B cell (primary cell): ENCODE results near the gene ADAMTS2. TPM values are rescaled to one million over a fixed set of nuclear protein-coding genes. Genes with fewer than 3 reads are reported as not detected.

Source experiments
- ATAC-seq: fragments of 200-7000 bp; cut with Tn5 transposase; one replicate; pipeline ENCODE4 v1.10.0; 2021; ENCODE audit warnings: low read depth, mild to moderate bottlenecking, moderate number of reproducible peaks, moderate library complexity
- CTCF ChIA-PET: fragments of 350-600 bp; sonication (Branson Sonifier 250); formaldehyde crosslinking; loops from one replicate; lab custom pipeline; 2021; ENCODE audit warnings: antibody characterized with exemption, inconsistent platforms; lab: Charles Lee
- POLR2A ChIA-PET: fragments of 350-600 bp; sonication (Branson Sonifier 250); formaldehyde crosslinking; loops from one replicate; lab custom pipeline; 2021; ENCODE audit warnings: antibody characterized with exemption; lab: Charles Lee
- DNase-seq: peaks from one replicate; pipeline ENCODE4 v3.0.0; 2013
- H2AFZ ChIP-seq: 2 replicates; pipeline ENCODE4 v1.6.1; 2012; ENCODE audit warnings: mild to moderate bottlenecking, low read depth, low read length; ENCODE audit not compliant: insufficient read depth, poor library complexity, severe bottlenecking
- H3K27ac ChIP-seq, 2 donors: 1 replicate in 1 of 2; 2 replicates in 1 of 2; pipeline ENCODE4 v1.5.1; 2012 to 2013; ENCODE audit warnings: low read length in 2 of 2, mild to moderate bottlenecking in 2 of 2, moderate library complexity in 1 of 2
- H3K27me3 ChIP-seq, 4 experiments: fragments of 200-600 bp in 1 of 4; sonication (generic) in 1 of 4; replicated peaks in 1 of 4; 1 replicate in 2 of 4; 2 replicates in 2 of 4; pipeline versions ENCODE4 v1.6.1 to v1.7.0; 2013 to 2016; ENCODE audit warnings: low read length in 3 of 4, mild to moderate bottlenecking in 2 of 4, mixed read lengths in 1 of 4, moderate library complexity in 1 of 4; ENCODE audit not compliant: insufficient read depth in 4 of 4, control insufficient read depth in 3 of 4; ENCODE audit errors: control extremely low read depth in 1 of 4
- H3K36me3 ChIP-seq, 2 experiments: replicated peaks in 1 of 2; 1 replicate in 1 of 2; 2 replicates in 1 of 2; pipeline versions ENCODE4 v1.6.1 to v1.7.1; 2013; ENCODE audit warnings: low read length in 1 of 2; ENCODE audit not compliant: insufficient read depth in 2 of 2, control insufficient read depth in 1 of 2; ENCODE audit errors: control extremely low read depth in 1 of 2, extremely low read depth in 1 of 2
- H3K4me1 ChIP-seq, 2 donors: fragments of 200-600 bp in 1 of 2; sonication (generic) in 1 of 2; 1 replicate in 1 of 2; 2 replicates in 1 of 2; pipeline versions ENCODE4 v1.5.1 to v1.6.1; 2013 to 2017; ENCODE audit warnings: low read length in 2 of 2; ENCODE audit not compliant: control insufficient read depth in 2 of 2, insufficient read depth in 2 of 2
- H3K4me2 ChIP-seq: replicated peaks from 2 replicates; pipeline ENCODE3; 2012; ENCODE audit warnings: mild to moderate bottlenecking, low read depth, low read length; ENCODE audit not compliant: poor library complexity, severe bottlenecking
- H3K4me3 ChIP-seq, 5 experiments: fragments of 200-600 bp in 1 of 5; sonication (generic) in 1 of 5; 1 replicate in 3 of 5; 2 replicates in 2 of 5; pipeline versions ENCODE4 v1.5.1 to v1.7.0; 2011 to 2016; ENCODE audit warnings: low read length in 4 of 5, mild to moderate bottlenecking in 4 of 5, low read depth in 2 of 5, control low read depth in 1 of 5, moderate library complexity in 1 of 5; ENCODE audit not compliant: insufficient read depth in 1 of 5; ENCODE audit errors: control extremely low read depth in 1 of 5, extremely low read depth in 1 of 5
- H3K79me2 ChIP-seq: fragments of 200-600 bp; sonication (generic); one replicate; pipeline ENCODE4 v1.6.0; 2016; ENCODE audit warnings: low read length; ENCODE audit not compliant: control insufficient read depth, insufficient read depth
- H3K9ac ChIP-seq: fragments of 200-600 bp; sonication (generic); 2 replicates; pipeline ENCODE4 v1.6.1; 2017; ENCODE audit warnings: mild to moderate bottlenecking, low read length, moderate library complexity
- H3K9me3 ChIP-seq, 3 donors: one replicate each; pipeline versions ENCODE4 v1.6.1 to v1.7.1; 2013; ENCODE audit warnings: low read length in 2 of 3; ENCODE audit not compliant: control insufficient read depth in 2 of 3, insufficient read depth in 1 of 3; ENCODE audit errors: control extremely low read depth in 1 of 3
- H4K20me1 ChIP-seq: 2 replicates; pipeline ENCODE4 v1.6.0; 2012; ENCODE audit warnings: mild to moderate bottlenecking, low read length; ENCODE audit not compliant: insufficient read depth, control insufficient read depth, poor library complexity, severe bottlenecking
- H3K27ac Mint-ChIP-seq: one replicate; pipeline ENCODE4 v1.8.0; 2021; ENCODE audit warnings: mixed read lengths
- H3K27me3 Mint-ChIP-seq: one replicate; pipeline ENCODE4 v1.8.0; 2021; ENCODE audit warnings: mixed read lengths
- H3K4me1 Mint-ChIP-seq: one replicate; pipeline ENCODE4 v1.8.0; 2021; ENCODE audit warnings: mixed read lengths
- H3K4me3 Mint-ChIP-seq: one replicate; pipeline ENCODE4 v1.8.0; 2021; ENCODE audit warnings: mixed read lengths
- H3K9me3 Mint-ChIP-seq: one replicate; pipeline ENCODE4 v1.8.0; 2022; ENCODE audit warnings: mixed read lengths; ENCODE audit not compliant: insufficient read depth
- CTCF ChIP-seq: fragments of 200-600 bp; IDR thresholded peaks from one replicate; pipeline ENCODE4 v1.8.0; 2022; ENCODE audit warnings: antibody characterized with exemption, mild to moderate bottlenecking
- EZH2 ChIP-seq: IDR thresholded peaks from 2 replicates; pipeline ENCODE4 v1.6.1; 2012; ENCODE audit warnings: borderline replicate concordance, low read depth, mild to moderate bottlenecking, moderate library complexity, low read length; ENCODE audit not compliant: insufficient read depth, poor library complexity, severe bottlenecking
- WGBS: methylation state at CpG from one replicate; pipeline ENCODE4 v1.1.5; 2013; ENCODE audit warnings: missing lambda C conversion rate; ENCODE audit not compliant: insufficient coverage; 5-methylcytosine and 5-hydroxymethylcytosine counted together
- intact Hi-C: fragments of 100-400 bp; cut with micrococcal nuclease; formaldehyde crosslinking; loops from one replicate; pipeline ENCODE4 v1.10.0; 2022
- polyA plus RNA-seq: library from polyadenylated mRNA; depleted of rRNA; stranded (reverse); fragments of >200 nt; gene quantifications from 2 replicates; pipeline ENCODE4 v1.2.3, GENCODE V29; 2012
- total RNA-seq, 2 donors: library from RNA; stranded (reverse); fragments of 120-200 nt in 1 of 2; gene quantifications; 1 replicate in 1 of 2; 2 replicates in 1 of 2; pipeline versions ENCODE4 v1.2.3 to v1.2.4, GENCODE V29; 2013 to 2022

Gene ADAMTS2
- total and polyA plus RNA-seq, 2 donors (not counting 1 experiment from before 2014, with no cell fraction given): not detected

DNA sequence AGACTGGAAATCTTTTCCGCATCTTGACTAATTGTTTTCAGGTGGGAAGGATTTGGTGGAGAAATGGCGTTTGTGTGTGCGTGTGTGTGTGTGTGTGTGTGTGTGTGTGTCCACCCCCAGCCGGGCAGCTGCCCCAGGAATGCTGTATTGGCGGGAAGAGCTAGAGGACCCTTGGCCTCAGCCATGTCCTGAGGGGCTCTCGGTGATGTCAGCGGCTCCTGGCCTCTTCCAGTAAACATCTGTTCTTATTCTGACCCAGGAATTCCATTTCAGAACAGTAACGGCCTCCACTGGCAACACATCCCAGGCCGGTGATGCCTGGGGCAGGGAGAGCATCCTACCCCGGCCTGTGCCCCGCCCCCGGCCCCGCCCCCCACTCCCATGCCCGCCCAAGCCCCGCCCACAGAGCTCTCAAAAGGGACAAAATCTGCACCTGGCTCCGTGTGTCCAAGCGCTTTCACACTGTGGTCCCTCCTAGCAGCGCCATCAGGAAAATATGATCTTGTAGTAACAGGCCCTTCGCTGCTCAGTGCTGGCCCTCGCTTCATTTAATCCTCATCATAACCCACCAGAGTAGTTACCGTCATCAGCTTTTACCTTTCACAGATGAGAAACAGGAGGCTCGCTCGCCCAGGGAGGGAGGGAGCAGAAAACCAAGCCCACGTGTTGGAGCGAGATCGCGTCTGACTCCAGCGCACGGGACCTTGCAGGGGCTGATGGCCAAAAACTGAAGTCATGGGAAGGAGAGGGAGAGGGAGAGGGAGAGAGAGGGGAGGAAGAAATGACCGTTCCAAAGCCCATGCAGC, 18.9 kb downstream of the ADAMTS2 start:
- Mint-ChIP-seq H3K27ac (no peak overlapping the region), H3K27me3 (peaks cover 7% of the 10 kb centered on the region), H3K9me3 (no peaks in the 10 kb centered on the region), H3K4me3 (no peak overlapping the region), H3K4me1 (no peaks in the 10 kb centered on the region)
- H3K4me3 ChIP-seq: no peak overlapping the region
- H3K4me2 ChIP-seq: no peak overlapping the region
- ATAC-seq: no peak
- no peak overlapping the region for H3K27ac ChIP-seq
- H3K36me3 ChIP-seq: no peaks in the 10 kb centered on the region
- no peaks in the 10 kb centered on the region for H3K27me3 ChIP-seq
- ChIA-PET POLR2A (no interaction called here), CTCF (no interaction called here)
- H2AFZ ChIP-seq: no peak overlapping the region
- DNase-seq: no peak
- 85% methylated on average over 12 of the region's 30 CpGs for WGBS
- H4K20me1 ChIP-seq: no peaks in the 10 kb centered on the region
- H3K79me2 ChIP-seq: no peaks in the 10 kb centered on the region
- no peak overlapping the region for H3K9ac ChIP-seq
- no peak for TF ChIP-seq EZH2
- TF ChIP-seq CTCF: no peak
- H3K4me1 ChIP-seq: no peaks in the 10 kb centered on the region
- intact Hi-C loops: no loop called here
- H3K9me3 ChIP-seq: no peaks in the 10 kb centered on the region

DNA sequence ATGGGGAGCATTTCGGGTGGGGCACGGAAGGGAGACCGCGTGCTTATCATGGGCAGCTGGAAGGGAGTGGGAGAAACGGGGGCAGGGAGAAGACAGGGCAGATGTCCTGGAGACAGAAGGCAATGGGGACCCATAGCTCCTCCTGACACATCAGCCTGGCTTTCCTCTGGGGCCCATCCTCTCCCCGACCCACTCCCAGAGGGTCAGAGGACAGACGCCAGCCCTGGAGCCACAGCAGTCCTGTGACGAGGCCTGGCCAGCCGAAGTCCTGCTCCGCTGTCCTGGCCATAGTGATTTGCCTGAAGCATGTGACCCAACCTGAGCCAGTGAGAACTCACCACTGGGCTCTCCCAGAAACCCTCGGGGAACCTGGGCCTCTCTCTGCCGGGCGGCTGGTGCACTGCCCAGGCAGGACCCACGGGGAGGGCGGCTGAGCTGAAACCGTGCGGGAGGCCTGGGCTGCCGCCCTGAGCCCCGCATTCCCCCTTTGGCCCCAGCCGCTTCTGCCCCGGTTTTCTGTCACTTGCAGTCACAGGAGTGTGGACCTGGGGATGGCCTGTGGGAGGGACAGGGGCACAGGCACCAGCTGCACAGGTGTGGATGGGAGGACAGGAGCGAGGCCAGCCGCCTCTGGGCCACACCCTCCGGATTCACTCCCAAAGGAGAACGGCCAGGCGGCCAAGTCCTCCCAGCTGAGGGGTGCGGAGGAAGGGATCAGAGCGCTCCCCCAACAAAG, 19.8 kb downstream of the ADAMTS2 start:
- H3K36me3 ChIP-seq: no peaks in the 10 kb centered on the region
- H3K4me3 ChIP-seq: no peak overlapping the region
- H3K27me3 ChIP-seq: no peaks in the 10 kb centered on the region
- no peak for DNase-seq
- ATAC-seq: no peak
- 93% methylated on average over 24 of the region's 28 CpGs for WGBS
- CTCF ChIA-PET: no interaction called here
- peaks cover 7% of the 10 kb centered on the region for H3K27me3 Mint-ChIP-seq
- no peaks in the 10 kb centered on the region for H3K9me3 ChIP-seq
- no peaks in the 10 kb centered on the region for H3K4me1 Mint-ChIP-seq
- TF ChIP-seq CTCF (no peak), EZH2 (no peak)
- H3K27ac ChIP-seq: no peak overlapping the region
- no peaks in the 10 kb centered on the region for H4K20me1 ChIP-seq
- no peaks in the 10 kb centered on the region for H3K9me3 Mint-ChIP-seq
- POLR2A ChIA-PET: no interaction called here
- intact Hi-C loops: no loop called here
- no peaks in the 10 kb centered on the region for H3K79me2 ChIP-seq
- H3K4me2 ChIP-seq: no peak overlapping the region
- H3K27ac Mint-ChIP-seq: no peak overlapping the region
- H3K9ac ChIP-seq: no peak overlapping the region
- no peak overlapping the region for H2AFZ ChIP-seq
- H3K4me3 Mint-ChIP-seq: no peak overlapping the region
- H3K4me1 ChIP-seq: no peaks in the 10 kb centered on the region
